Body of pancreas (tissue), 4 donors: ENCODE data around the gene HSFX3. TPM values are rescaled to one million over a fixed set of nuclear protein-coding genes. Genes with fewer than 3 reads are reported as not detected.
"Not testable (repeated sequence)": the region's sequence is repeated elsewhere in the genome, so short reads cannot be mapped to it uniquely, and the experiment has no call there.

Source experiments
- ATAC-seq: fragments of 150-250 bp; one replicate; pipeline ENCODE4 v1.9.1; 2016
- DNase-seq, 4 donors: peaks; one replicate each; pipeline ENCODE4 v3.0.0-alpha.2; 2019
- H3K27ac ChIP-seq, 4 donors: fragments of 200-600 bp; sonication (generic); 1 replicate in 3 of 4; 2 replicates in 1 of 4; pipeline versions ENCODE4 v1.5.1 to v1.6.1; 2016 to 2019; ENCODE audit warnings: mild to moderate bottlenecking in 1 of 4, mixed read lengths in 1 of 4, moderate library complexity in 1 of 4
- H3K27me3 ChIP-seq, 2 donors: fragments of 200-600 bp; sonication (generic); one replicate each; pipeline ENCODE4 v1.6.0; 2016; ENCODE audit warnings: mild to moderate bottlenecking in 1 of 2
- H3K36me3 ChIP-seq, 2 donors: fragments of 200-600 bp; sonication (generic); replicated peaks in 1 of 2; 2 replicates each; pipeline ENCODE4 v1.5.1; 2016; ENCODE audit warnings: low read depth in 2 of 2; ENCODE audit not compliant: insufficient read depth in 1 of 2
- H3K4me1 ChIP-seq: fragments of 200-600 bp; sonication (generic); one replicate; pipeline ENCODE4 v1.6.0; 2016
- H3K4me3 ChIP-seq, 2 donors: fragments of 200-600 bp; sonication (generic); 1 replicate in 1 of 2; 2 replicates in 1 of 2; pipeline ENCODE4 v1.5.1; 2016 to 2019
- H3K9me3 ChIP-seq, 3 donors: fragments of 200-600 bp; sonication (generic); 1 replicate in 2 of 3; 2 replicates in 1 of 3; pipeline ENCODE4 v1.5.1; 2016
- POLR2A ChIP-seq, 3 donors: fragments of 450-650 bp; IDR thresholded peaks; one replicate each; pipeline ENCODE4 v1.6.1; 2016; ENCODE audit warnings: antibody characterized with exemption in 3 of 3, mild to moderate bottlenecking in 2 of 3
- WGBS, 2 donors: methylation state at CpG; one replicate each; pipeline ENCODE4 v1.1.5; 2017; 5-methylcytosine and 5-hydroxymethylcytosine counted together
- intact Hi-C: fragments of 100-400 bp; cut with DNase I; formaldehyde crosslinking; loops from one replicate; pipeline ENCODE4 v1.15.1; 2023
- total RNA-seq, 2 donors: library from RNA; depleted of rRNA; stranded (reverse); fragments of >200 nt; gene quantifications; one replicate each; pipeline ENCODE4 v1.1.0, GENCODE V29; 2016
- TF ChIP-seq, protein P1 (sequence below), 7 experiments: fragments of 450-650 bp in 4 of 7; fragments of 200-600 bp in 3 of 7; sonication (generic) in 3 of 7; IDR thresholded peaks; one replicate each; pipeline ENCODE4 v1.5.1; 2016 to 2019; ENCODE audit warnings: antibody characterized with exemption in 7 of 7

Gene HSFX3
- total RNA-seq, 2 donors from 2014 or later, result not detected

DNA sequence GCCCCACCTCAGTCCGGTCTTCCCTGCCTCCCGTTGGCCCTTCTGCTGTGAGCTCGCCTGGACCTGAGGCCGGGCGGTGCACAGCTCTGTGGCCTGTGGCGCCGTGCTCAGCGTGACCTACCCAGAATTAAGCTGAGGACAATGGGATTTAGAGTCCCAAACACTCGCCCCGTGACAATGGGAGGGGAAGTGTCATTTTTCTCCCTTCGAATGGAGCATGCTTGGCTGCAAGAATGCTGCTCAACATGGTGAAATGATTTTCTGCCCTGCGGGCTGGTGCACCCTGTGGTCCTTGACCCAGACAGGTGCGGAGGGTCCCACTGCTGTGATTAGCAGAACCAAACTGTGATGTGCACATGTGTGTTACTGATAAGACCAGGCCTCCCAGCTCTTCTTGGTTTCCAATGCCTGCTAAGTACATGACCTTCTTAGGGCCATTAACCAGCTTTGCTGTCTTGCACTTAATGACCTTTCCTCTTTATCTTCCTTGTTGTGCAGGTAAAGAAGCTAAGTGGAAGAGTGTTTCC lies 8.1 kb downstream of the HSFX3 start:
- no peak for TF ChIP-seq POLR2A (IDR thresholded peaks at IDR 0.05)
- TF ChIP-seq, protein P1, sequence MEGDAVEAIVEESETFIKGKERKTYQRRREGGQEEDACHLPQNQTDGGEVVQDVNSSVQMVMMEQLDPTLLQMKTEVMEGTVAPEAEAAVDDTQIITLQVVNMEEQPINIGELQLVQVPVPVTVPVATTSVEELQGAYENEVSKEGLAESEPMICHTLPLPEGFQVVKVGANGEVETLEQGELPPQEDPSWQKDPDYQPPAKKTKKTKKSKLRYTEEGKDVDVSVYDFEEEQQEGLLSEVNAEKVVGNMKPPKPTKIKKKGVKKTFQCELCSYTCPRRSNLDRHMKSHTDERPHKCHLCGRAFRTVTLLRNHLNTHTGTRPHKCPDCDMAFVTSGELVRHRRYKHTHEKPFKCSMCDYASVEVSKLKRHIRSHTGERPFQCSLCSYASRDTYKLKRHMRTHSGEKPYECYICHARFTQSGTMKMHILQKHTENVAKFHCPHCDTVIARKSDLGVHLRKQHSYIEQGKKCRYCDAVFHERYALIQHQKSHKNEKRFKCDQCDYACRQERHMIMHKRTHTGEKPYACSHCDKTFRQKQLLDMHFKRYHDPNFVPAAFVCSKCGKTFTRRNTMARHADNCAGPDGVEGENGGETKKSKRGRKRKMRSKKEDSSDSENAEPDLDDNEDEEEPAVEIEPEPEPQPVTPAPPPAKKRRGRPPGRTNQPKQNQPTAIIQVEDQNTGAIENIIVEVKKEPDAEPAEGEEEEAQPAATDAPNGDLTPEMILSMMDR (IDR thresholded peaks at IDR 0.05), result no peak
- Histone ChIP-seq H3K4me3 (peak overlapping the region; percentile 30 to 36), H3K27ac (peak overlapping the region; percentile 79 to 98 (median 92)), H3K9me3 (no peaks in the 10 kb centered on the region), H3K36me3 (no peaks in the 10 kb centered on the region), H3K4me1 (peaks cover 5% of the 10 kb centered on the region), H3K27me3 (no peaks in the 10 kb centered on the region)
- intact Hi-C loops, result no loop called here
- WGBS, 2 donors, result 4% methylated on average over 13 of the region's 13 CpGs; no CpG with 5 or more reads in 1 of the 2 donors
- DNase-seq (peak in 1 of 4 donors; percentile 31), ATAC-seq (no peak)

DNA sequence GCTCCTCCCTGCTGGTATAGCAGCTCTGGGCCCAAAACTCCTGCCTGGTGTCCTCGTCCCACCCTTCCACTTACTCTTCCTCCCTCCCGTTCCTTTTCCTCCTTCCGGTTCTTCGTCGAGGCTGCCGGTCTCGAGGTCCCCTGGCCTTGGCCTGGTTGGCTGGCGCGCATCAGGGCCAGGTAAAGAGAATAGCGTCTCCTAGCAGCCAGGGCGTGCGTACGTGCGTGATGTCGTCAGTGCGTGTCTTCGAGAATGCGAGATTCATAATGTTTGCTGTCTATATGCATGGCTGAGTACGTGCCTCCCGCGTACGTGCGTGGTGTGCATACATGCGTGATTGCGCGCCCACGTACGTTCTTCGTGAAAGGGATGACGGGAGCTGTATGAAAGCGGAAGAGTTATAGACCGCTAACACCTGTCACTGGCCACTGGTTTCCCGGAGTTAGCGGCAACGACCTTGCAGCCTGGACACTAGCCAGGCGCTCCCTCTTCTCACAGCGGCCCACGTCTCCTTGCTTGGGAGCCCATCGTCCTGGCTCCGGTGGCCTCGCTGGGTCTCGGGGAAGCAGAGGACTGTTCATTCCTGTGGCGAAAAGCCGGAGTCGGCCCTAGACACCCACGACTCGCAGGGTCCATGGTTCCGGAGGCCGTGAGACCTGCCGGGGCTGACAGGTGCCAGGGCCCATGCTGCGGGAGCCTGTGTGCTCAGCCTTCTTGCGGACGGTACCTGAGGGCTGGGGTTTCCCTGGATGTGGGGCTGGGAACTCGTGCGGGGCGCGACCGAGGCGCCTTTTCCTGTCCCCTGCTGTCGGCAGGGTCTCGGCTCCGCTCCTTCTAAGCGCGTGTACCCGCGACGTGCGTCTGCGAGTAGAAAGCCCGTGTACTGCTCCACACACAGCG lies 8.9 kb downstream of the HSFX3 start, which contains the start of gene EOLA1:
Gene EOLA1, plus strand, starts transcription at position 392 of the 900 bp plus-strand sequence. CDS start 4,619 bp downstream, outside the sequence.
- intact Hi-C loops, result no loop called here
- WGBS, 2 donors, result 0 to 1% methylated on average over 7 to 47 of the region's 71 CpGs
- peak; percentile 68 for ATAC-seq

DNA sequence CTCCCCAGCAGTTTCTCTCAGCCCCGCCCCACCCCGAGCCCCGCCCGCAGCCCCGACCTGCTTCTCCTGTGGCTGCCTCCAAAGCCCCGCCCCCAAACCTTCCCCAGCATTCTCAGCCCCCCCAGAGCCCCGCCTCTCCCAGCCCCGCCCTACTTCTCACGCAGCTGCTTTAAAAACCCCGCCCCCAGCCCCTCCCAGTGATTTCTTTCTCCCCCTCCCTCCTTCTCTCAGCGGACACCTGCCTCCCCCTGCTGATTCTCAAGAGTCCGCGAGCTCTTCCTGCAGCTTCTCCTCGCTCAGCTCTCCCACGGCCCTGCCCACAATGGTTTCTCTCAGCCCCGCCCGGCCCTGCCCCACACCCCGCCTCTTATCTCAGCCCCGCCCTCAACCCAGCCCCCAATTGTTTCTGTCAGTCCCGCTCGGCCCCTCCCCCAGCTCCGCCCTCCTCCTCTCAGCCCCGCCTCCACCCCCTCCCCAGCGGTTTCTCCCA lies 9.5 kb downstream of the HSFX3 start:
- TF ChIP-seq, protein P1 (IDR thresholded peaks at IDR 0.05), result no peak
- no peak for TF ChIP-seq POLR2A (IDR thresholded peaks at IDR 0.05)
- Histone ChIP-seq H3K36me3 (no peaks in the 10 kb centered on the region), H3K27me3 (no peaks in the 10 kb centered on the region), H3K4me3 (no peak overlapping the region), H3K9me3 (no peaks in the 10 kb centered on the region), H3K27ac (peak overlapping the region; percentile 79 to 98 (median 92)), H3K4me1 (peaks cover 5% of the 10 kb centered on the region)
- intact Hi-C loops, result no loop called here
- DNase-seq (peak; percentile 93 to 96 (median 96)), ATAC-seq (peak; percentile 74)
- WGBS, 2 donors, result 0% methylated on average over 7 of the region's 24 CpGs; no CpG with 5 or more reads in 1 of the 2 donors

More for the DNA sequence above, 8.9 kb downstream of the HSFX3 start, which contains the start of gene EOLA1:
- H3K27me3 ChIP-seq, result no peaks in the 10 kb centered on the region
- H3K4me3 ChIP-seq, result peak within 1 kb of the TSS; percentile 30 to 36
- H3K36me3 ChIP-seq, result no peaks in the 10 kb centered on the region
- no peaks in the 10 kb centered on the region for H3K9me3 ChIP-seq
- H3K4me1 ChIP-seq, result peaks cover 5% of the 10 kb centered on the region
- peak; percentile 40 to 82 (median 77) for TF ChIP-seq POLR2A (IDR thresholded peaks at IDR 0.05)
- TF ChIP-seq, protein P1 (IDR thresholded peaks at IDR 0.05), result no peak
- DNase-seq, result peak; percentile 84 to 94 (median 88)
- H3K27ac ChIP-seq, result peak within 1 kb of the TSS; percentile 79 to 98 (median 92)

DNA sequence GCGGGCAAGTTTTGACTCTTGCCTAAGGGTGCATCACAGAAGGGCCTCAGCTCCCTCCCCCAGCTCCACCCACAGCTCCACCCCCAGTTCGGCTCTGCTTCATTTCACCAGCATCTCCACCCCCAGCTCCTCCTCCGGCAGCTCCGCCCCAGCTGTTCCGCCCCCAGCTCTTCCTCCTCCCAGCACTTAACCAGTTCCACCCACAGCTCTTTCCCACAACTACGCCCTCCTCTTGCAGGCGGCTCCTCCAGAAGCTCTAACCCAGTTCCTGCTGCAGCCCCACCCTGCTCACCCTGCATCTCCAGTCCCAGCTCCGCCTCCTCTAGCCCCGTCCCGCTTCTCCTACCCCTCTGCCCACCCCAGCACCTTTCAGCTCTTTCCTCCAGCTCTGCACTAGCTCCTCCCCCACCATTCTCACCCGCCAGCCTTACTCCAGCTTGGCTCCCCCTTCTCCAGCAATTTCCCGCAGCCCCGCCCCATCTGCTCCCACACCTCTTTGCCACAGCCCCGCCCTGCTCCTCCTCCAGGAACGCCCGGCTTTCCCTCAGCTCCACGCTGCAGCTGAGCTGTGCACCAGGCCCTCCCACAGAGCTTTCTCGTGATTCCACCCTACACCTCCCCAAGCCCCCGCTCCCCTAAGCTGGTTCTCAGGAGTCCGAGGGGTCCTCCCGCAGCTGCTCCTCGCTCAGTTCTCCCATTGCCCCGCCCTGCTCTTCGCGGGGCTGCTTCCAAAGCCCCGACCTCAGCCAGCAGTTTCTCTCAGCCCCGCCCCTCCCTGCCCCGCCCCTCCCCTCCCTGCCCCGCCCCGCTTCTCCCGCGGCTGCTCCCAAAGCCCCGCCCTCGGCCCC lies 10.2 kb downstream of the HSFX3 start:
- DNase-seq (peak; percentile 87 to 93 (median 90)), ATAC-seq (peak; percentile 67)
- peaks cover 5% of the 10 kb centered on the region for H3K4me1 ChIP-seq
- no peaks in the 10 kb centered on the region for H3K9me3 ChIP-seq
- intact Hi-C loops, result no loop called here
- 0% methylated on average over 12 to 22 of the region's 34 CpGs for WGBS, 2 donors
- H3K4me3 ChIP-seq, result peak overlapping the region in 1 of 2 donors; percentile 10
- peak overlapping the region; percentile 78 to 98 (median 83) for H3K27ac ChIP-seq
- TF ChIP-seq POLR2A (IDR thresholded peaks at IDR 0.05), result peak in 1 of 3 donors; percentile 29
- TF ChIP-seq, protein P1 (IDR thresholded peaks at IDR 0.05), result no peak
- no peaks in the 10 kb centered on the region for H3K27me3 ChIP-seq
- no peaks in the 10 kb centered on the region for H3K36me3 ChIP-seq

DNA sequence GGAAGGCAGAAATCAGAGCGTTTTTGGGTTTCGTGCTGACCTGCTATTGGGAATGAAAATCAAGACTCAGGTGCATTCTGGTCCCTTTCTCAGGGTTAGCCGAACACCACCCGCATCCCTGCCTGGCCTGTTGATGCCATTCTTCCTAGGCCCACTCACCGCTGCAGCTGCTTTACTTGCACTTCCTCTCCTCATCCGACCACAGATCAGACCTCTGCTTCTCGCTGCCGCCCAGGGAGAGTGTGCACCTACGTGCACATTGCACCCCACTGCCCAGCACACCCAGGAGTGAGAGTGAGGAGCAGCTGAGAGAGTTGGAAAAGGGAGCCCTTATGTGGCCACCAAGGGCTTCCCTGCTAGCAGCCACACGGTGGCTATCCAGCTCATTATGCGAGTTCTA lies 12.2 kb downstream of the HSFX3 start:
- H3K27ac ChIP-seq, H3K4me3 ChIP-seq, intact Hi-C loops, H3K36me3 ChIP-seq, H3K4me1 ChIP-seq, H3K27me3 ChIP-seq, DNase-seq, ATAC-seq, H3K9me3 ChIP-seq: not testable (repeated sequence)
- WGBS, 2 donors, result 100% methylated on average over 2 of the region's 11 CpGs; no CpG with 5 or more reads in 1 of the 2 donors

DNA sequence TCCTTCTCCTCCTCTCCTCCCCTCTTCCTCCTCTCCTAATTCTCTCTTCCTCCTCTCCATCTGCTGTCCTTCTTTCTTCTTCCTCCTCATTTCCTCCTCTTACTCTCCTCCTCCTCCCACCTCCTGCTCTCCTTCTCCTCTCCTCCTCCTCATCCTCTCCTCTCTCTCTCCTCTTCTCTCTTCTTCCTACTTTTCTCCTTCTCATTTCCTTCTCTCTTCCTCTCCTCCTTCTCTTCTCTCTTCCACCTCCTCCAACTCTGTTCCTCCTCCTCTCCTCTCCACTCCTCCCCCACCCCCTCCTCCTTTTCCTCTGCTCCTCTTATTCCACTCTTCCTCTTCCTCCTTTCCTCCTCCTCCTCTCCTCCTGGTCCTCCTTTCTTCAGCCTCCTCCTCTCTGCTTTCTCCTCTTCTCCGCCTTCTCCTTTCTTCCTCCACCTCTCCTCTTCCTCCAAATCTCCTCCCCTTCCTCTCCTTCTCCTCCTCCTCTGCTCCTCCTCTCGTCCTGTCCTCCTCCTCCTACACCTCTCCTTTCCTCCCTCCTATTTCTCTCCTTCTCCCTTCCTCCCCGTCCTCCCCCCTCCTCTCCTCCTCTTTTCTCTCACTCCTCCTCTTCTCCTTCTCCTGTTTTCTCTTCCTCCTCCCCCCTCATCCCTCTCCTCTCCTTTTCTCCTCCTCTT lies 14.7 kb downstream of the HSFX3 start:
- DNase-seq, H3K27ac ChIP-seq, H3K4me1 ChIP-seq, H3K36me3 ChIP-seq, H3K4me3 ChIP-seq, H3K27me3 ChIP-seq, ATAC-seq, H3K9me3 ChIP-seq, intact Hi-C loops: not testable (repeated sequence)
- WGBS, 2 donors, result 76% methylated on average over 3 of the region's 3 CpGs; no CpG with 5 or more reads in 1 of the 2 donors
